GM12892 (cell line): ENCODE data around the gene TAS2R14.

Experiments
- DNase-seq: peaks from one replicate; pipeline ENCODE4 v3.0.0; 2011; ENCODE audit not compliant: insufficient read length
- FAIRE-seq: peaks from 2 replicates; lab custom pipeline; 2011; peaks lifted over from hg19 to GRCh38; lab: Jason Lieb, UNC
- POLR2A ChIP-seq: IDR thresholded peaks from 2 replicates; pipeline ENCODE4 v1.6.1; 2011; ENCODE audit warnings: low read depth, low read length, control low read depth
- POLR2AphosphoS5 ChIP-seq: IDR thresholded peaks from 2 replicates; pipeline ENCODE4 v1.6.1; 2011; ENCODE audit warnings: low read depth, low read length, control low read depth
- TAF1 ChIP-seq: IDR thresholded peaks from 2 replicates; pipeline ENCODE4 v1.6.1; 2011; ENCODE audit warnings: low read depth, mild to moderate bottlenecking, control low read depth, low read length, borderline replicate concordance

The TAS2R14 gene

GRCh38 chr12:10952645-10953044 lies 13.6 kb upstream of the TAS2R14 start:
- TF ChIP-seq TAF1 (no peak), POLR2AphosphoS5 (no peak), POLR2A (no peak)
- DNase-seq (no peak), FAIRE-seq (no peak)

DNA sequence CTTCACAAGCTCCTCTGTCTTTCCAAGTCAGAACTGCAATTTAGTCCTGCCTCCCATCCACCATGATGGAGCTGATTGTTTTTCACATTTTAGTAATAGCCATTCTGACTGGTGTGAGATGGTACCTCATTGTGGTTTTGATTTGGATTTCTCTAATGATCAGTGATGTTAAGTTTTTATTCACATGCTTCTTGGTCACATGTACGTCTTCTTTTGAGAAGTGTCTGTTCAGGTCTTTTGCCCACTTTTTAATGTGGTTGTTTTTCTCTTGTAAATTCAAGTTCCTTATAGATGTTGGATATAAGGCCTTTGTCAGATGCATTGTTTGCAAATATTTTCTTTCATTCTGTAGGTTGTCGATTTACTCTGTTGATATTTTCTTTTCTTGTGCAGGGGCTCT lies 4.1 kb upstream of the TAS2R14 start:
- FAIRE-seq (no peak), DNase-seq (no peak)
- TF ChIP-seq POLR2A (no peak), TAF1 (no peak), POLR2AphosphoS5 (no peak)

DNA sequence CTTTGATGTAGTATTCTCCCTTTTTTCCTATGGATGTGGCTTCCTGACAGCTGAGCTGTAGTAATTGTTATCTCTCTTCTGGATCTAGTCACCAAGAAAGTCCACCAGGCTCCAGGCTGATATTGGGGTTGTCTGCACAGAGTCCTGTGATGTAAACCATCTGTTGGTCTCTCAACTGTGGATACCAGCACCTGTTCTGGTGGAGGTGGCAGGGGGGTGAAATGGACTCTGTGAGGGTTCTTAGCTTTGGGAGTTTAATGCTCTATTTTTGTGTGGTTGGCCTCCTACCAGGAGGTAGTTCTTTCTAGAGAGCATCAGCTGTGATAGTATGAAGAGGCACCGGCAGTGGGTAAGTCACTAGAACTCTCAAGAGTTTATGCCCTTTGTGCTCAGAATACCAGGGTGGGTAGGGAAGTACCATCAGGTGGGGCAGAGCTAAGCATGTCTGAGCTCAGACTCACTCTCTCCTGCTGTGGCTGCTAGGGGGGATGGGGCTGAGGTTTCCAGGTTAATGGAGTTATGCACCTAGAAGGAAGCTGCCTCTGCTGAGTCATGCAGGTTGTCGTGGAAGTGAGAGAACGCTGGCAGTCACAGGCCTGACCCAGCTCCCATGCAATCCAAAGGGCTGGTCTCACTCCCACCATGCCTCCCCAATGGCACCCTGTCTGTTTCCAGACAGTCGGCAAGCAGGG lies 3.0 kb upstream of the TAS2R14 start:
- no peak for FAIRE-seq
- TF ChIP-seq POLR2A (no peak), TAF1 (no peak), POLR2AphosphoS5 (no peak)
- DNase-seq: no peak

DNA sequence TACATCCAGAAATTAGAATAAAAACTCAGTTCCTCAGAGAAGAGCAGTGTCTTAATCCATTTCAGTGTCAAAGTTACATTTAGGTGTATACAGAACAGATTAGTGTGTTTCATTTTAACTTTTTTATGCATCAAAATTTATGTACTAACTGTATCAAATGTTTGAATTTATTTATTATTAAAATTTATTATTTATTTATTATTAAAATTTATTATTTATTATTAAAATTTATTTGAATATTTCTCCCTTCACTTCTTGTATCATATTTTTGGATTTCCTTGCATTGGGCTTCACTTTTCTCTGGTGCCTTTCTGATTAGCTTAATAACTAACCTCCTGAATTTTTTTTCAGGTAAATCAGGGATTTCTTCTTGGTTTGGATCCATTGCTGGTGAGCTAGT lies 2.3 kb upstream of the TAS2R14 start:
- TF ChIP-seq POLR2AphosphoS5 (no peak), POLR2A (no peak), TAF1 (no peak)
- no peak for DNase-seq
- FAIRE-seq: no peak

GRCh38 chr12:10940389-10940788 lies 1.3 kb upstream of the TAS2R14 start:
- no peak for TF ChIP-seq TAF1
- FAIRE-seq (no peak), DNase-seq (no peak)

DNA sequence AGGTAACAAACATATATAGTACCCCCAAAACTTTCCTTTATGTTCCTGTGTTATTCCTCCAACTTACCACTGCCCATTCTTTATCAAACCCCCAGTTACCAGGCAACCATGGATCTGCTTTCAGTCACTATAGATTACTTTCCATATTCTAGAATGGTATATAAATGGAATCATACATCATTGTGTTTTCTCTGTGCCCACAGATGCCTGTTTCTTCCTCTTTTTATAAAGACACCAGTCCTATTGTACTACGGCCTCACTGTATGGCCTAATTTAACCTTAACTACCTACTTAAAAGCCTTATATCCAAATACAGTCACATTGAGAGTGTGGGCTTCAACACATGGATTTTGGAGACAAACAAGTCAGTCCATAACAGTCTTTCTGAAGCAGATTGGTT lies 2.6 kb downstream of the TAS2R14 start:
- TF ChIP-seq POLR2AphosphoS5: no peak
- FAIRE-seq (no peak), DNase-seq (no peak)

GRCh38 chr12:10928746-10929286 lies 10.2 kb downstream of the TAS2R14 start, which contains the start of gene PRH2:
TSS of gene PRH2 (plus strand) at chr12:10929236. CDS start at chr12:10929274, 38 bp downstream.
- no peak for FAIRE-seq
- no peak for TF ChIP-seq POLR2A
- TF ChIP-seq TAF1: no peak
- no peak for TF ChIP-seq POLR2AphosphoS5
- DNase-seq: no peak

DNA sequence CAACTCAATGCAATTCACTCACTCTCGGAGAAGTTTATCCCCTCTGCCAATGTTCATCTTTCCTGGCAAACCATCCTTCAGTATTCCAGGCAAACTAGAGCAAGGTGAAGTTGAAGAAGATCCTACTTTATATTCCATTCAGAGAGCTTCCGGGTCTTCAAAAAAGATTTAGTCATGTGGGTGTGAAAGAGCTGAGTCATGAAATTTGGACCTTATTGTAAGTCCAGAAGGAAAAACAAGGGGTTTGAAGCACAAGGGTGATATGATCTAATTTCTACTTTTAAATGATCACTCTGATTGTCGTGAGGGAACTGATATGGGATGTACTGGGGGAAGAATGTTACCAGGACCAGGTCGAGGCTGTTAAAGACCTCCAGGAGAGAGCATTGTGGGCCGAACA lies 12.8 kb downstream of the TAS2R14 start:
- TF ChIP-seq TAF1: no peak
- no peak for TF ChIP-seq POLR2AphosphoS5
- no peak for TF ChIP-seq POLR2A
- no peak for FAIRE-seq
- DNase-seq: no peak

- no peak for FAIRE-seq
- DNase-seq: no peak
- TF ChIP-seq TAF1 (no peak), POLR2AphosphoS5 (no peak), POLR2A (no peak)
Observed at GRCh38 chr12:10919809-10920208, 19.3 kb downstream of the TAS2R14 start.

DNA sequence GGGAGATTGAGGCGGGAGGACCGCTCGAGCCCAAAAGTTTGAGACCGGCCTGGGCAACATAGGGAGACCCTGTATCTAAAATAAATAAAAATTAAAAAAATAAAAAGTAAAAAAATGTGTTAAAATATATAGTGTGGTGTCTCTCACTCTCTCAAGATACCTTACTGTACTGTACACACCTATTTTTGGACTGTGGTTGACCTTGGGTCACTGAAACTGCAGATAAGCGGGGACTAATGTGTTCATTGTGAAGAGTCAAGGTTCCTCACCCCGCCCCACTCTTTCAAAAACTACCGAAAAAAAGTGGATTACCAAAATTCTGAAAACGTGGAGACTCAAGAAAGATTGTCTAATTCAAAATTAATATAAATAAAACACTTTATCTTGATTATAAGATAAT lies 28.7 kb downstream of the TAS2R14 start:
- DNase-seq: no peak
- TF ChIP-seq TAF1 (no peak), POLR2A (no peak), POLR2AphosphoS5 (no peak)
- no peak for FAIRE-seq

DNA sequence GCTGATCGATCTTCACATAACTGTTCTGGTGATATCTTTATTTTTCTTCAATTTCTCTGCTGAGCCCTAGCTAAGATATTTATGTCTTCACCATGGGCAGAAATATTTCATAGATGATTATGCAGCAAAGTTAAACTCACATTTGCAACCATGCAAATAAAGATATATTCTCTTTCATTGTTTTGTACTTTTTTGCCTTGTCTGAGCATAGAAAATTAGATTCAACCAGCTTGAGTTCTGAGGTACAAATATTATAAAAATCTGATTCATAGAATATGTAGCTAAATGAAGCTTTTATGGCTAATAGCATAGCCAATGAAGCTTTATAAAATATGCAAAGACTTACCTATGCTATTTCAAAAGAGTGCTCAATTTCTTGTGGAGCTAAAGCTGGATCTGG lies 29.6 kb downstream of the TAS2R14 start, which contains the start of gene TAS2R13:
TSS of gene TAS2R13 (minus strand) at position 101 of the 400 bp plus-strand sequence. CDS start 264 bp downstream, outside the sequence.
- TF ChIP-seq POLR2AphosphoS5: no peak
- TF ChIP-seq POLR2A: no peak
- TF ChIP-seq TAF1: no peak
- FAIRE-seq: no peak
- DNase-seq: no peak

- TF ChIP-seq POLR2A: no peak
- no peak for TF ChIP-seq TAF1
- TF ChIP-seq POLR2AphosphoS5: no peak
- no peak for DNase-seq
- FAIRE-seq: no peak
Observed at GRCh38 chr12:10904686-10905085, 34.4 kb downstream of the TAS2R14 start.
